ENCODE data around the gene ANKUB1. TPM values are rescaled to one million over a fixed set of nuclear protein-coding genes. Genes with fewer than 3 reads are reported as not detected.

The ANKUB1 gene
- total and polyA plus RNA-seq, 10 donors, result 0.03 to 0.10 TPM; not detected in 8

GRCh38 chr3:149810846-149811245, 18.5 kb upstream of the ANKUB1 start:
- Histone ChIP-seq H3K36me3 (no peaks in the 10 kb centered on the region), H3K4me1 (peaks cover 10 to 44% (median 33%) of the 10 kb centered on the region in 6 donors), H3K27me3 (replicated peaks in 1 of 7) (peaks cover 0 to 3% (median 0%) of the 10 kb centered on the region in 7 donors), H3K4me3 (no peak overlapping the region), H3K9me3 (no peaks in the 10 kb centered on the region), H3K27ac (no peak overlapping the region)
- DNase-seq, result no peak
- no peak for TF ChIP-seq POLR2A (IDR thresholded peaks at IDR 0.05)
- intact Hi-C loops (cut with DNase I; ENCODE audit: low total_unique reads), result no loop called here
- 94 to 96% (median 95%) methylated on average over 2 of the region's 2 CpGs for WGBS, 5 donors

- H3K4me1 ChIP-seq, result peaks cover 6 to 33% (median 21%) of the 10 kb centered on the region in 6 donors
- no peak overlapping the region for H3K27ac ChIP-seq
- H3K9me3 ChIP-seq, result no peaks in the 10 kb centered on the region
- no peaks in the 10 kb centered on the region for H3K36me3 ChIP-seq
- intact Hi-C loops (cut with DNase I; ENCODE audit: low total_unique reads), result no loop called here
- TF ChIP-seq CTCF (IDR thresholded peaks at IDR 0.05 in 8 of 11, conservative IDR thresholded peaks at IDR 0.05 in 3 of 11) (no peak), POLR2AphosphoS5 (IDR thresholded peaks at IDR 0.05) (no peak), POLR2A (IDR thresholded peaks at IDR 0.05) (no peak)
- DNase-seq, result no peak
- H3K4me3 ChIP-seq, result no peak overlapping the region
- H3K27me3 ChIP-seq (replicated peaks in 1 of 7), result peaks cover 0 to 3% (median 0%) of the 10 kb centered on the region in 7 donors
These were observed 17.3 kb upstream of the ANKUB1 start for GRCh38 chr3:149809699-149810098.

- peaks cover 0 to 3% (median 0%) of the 10 kb centered on the region in 7 donors for H3K27me3 ChIP-seq (replicated peaks in 1 of 7)
- intact Hi-C loops (cut with DNase I; ENCODE audit: low total_unique reads), result no loop called here
- no peak overlapping the region for H3K27ac ChIP-seq
- H3K4me3 ChIP-seq, result no peak overlapping the region
- peaks cover 0 to 22% (median 13%) of the 10 kb centered on the region in 6 donors for H3K4me1 ChIP-seq
- TF ChIP-seq POLR2AphosphoS5 (IDR thresholded peaks at IDR 0.05) (peak in 1 of 3 donors; percentile 31), POLR2A (IDR thresholded peaks at IDR 0.05) (no peak), CTCF (IDR thresholded peaks at IDR 0.05 in 8 of 11, conservative IDR thresholded peaks at IDR 0.05 in 3 of 11) (peak; percentile 56 to 85 (median 75))
- WGBS, 5 donors, result 27 to 36% (median 28%) methylated on average over 4 of the region's 4 CpGs
- H3K36me3 ChIP-seq, result no peaks in the 10 kb centered on the region
- H3K9me3 ChIP-seq, result no peaks in the 10 kb centered on the region
- DNase-seq, result no peak
These were observed 16.0 kb upstream of the ANKUB1 start for GRCh38 chr3:149808209-149808829.

GRCh38 chr3:149806171-149806778, 13.9 kb upstream of the ANKUB1 start:
- H3K27ac ChIP-seq, result no peak overlapping the region
- peaks cover 0 to 11% (median 7%) of the 10 kb centered on the region in 6 donors for H3K4me1 ChIP-seq
- H3K4me3 ChIP-seq, result no peak overlapping the region
- intact Hi-C loops (cut with DNase I; ENCODE audit: low total_unique reads), result no loop called here
- 26 to 61% (median 47%) methylated on average over 2 of the region's 2 CpGs for WGBS, 5 donors
- no peaks in the 10 kb centered on the region for H3K9me3 ChIP-seq
- H3K36me3 ChIP-seq, result no peaks in the 10 kb centered on the region
- DNase-seq, result no peak
- H3K27me3 ChIP-seq (replicated peaks in 1 of 7), result peaks cover 0 to 3% (median 0%) of the 10 kb centered on the region in 7 donors
- no peak for TF ChIP-seq POLR2AphosphoS5 (IDR thresholded peaks at IDR 0.05)
- TF ChIP-seq CTCF (IDR thresholded peaks at IDR 0.05 in 8 of 11, conservative IDR thresholded peaks at IDR 0.05 in 3 of 11), result no peak
- no peak for TF ChIP-seq POLR2A (IDR thresholded peaks at IDR 0.05)

Measured in spleen (tissue), 11 donors.